Thyroid gland (tissue), 4 donors: ENCODE measurements around the gene ADH4.

Experiments used
- CTCF ChIP-seq, 6 experiments: fragments of 200-600 bp in 3 of 6; fragments of 450-650 bp in 3 of 6; sonication (generic) in 3 of 6; IDR thresholded peaks; one replicate each; pipeline ENCODE4 v1.5.1; 2016 to 2019; ENCODE audit warnings: antibody characterized with exemption in 6 of 6, mild to moderate bottlenecking in 2 of 6, inconsistent platforms in 1 of 6, moderate library complexity in 1 of 6
- POLR2A ChIP-seq, 2 donors: fragments of 450-650 bp; IDR thresholded peaks; one replicate each; pipeline ENCODE4 v1.6.1; 2017; ENCODE audit warnings: antibody characterized with exemption in 2 of 2, mild to moderate bottlenecking in 2 of 2, moderate library complexity in 1 of 2

DNA sequence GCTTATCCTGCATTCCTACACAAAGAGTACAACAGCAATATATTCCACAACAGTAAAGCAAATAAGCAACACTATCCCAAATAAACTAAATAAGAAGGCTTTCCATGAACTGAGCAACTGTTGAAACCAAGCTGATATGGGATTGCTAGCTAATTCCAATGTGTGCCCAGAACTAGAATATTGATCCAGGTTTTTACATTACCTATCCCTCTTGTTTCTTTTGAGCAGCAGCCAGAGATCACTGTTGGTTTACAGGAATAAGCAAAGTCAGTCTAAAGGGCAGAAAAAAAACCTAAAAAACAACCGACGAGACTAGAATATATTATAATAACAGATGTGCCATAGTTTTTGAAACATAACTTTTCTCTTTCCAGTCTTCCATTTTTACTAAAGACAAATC lies 22.4 kb upstream of the ADH4 start:
- TF ChIP-seq POLR2A (IDR thresholded peaks at IDR 0.05): no peak
- TF ChIP-seq CTCF (IDR thresholded peaks at IDR 0.05): no peak
